ENCODE measurements around the gene OR2T6. TPM values are rescaled to one million over a fixed set of nuclear protein-coding genes. Genes with fewer than 3 reads are reported as not detected.

OR2T6 gene, protein sequence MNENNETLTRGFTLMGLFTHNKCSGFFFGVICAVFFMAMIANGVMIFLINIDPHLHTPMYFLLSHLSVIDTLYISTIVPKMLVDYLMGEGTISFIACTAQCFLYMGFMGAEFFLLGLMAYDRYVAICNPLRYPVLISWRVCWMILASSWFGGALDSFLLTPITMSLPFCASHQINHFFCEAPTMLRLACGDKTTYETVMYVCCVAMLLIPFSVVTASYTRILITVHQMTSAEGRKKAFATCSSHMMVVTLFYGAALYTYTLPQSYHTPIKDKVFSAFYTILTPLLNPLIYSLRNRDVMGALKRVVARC
- not detected for total RNA-seq

DNA sequence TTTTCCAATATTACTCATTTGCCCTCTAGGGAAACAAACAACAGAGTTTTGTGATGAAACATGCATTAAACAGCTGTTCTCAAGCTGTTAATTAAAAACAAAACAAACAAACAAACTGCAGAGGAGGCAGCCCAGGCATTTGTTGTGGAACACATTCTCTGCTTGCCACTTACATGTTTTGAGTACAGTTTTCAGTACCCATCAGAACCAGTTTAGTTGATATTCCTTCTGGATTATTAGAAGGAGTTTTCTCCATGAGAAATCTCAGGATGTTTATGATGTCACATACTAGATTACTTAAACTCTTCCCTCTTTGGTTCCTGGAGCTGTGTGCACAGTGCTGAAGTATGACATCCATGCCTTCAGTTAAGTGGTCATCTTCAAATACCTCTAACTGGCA lies at the start of gene OR2T6:
Gene OR2T6 (plus strand): TSS at position 301 of the 400 bp plus-strand sequence. CDS start 11,863 bp downstream, outside the sequence.
- Mint-ChIP-seq H3K36me3 (ENCODE audit: insufficient read depth) (no peaks in the 10 kb centered on the region), H3K27me3 (ENCODE audit: low read depth) (peaks cover 1% of the 10 kb centered on the region), H3K4me1 (ENCODE audit: low read depth) (peaks cover 12% of the 10 kb centered on the region)

DNA sequence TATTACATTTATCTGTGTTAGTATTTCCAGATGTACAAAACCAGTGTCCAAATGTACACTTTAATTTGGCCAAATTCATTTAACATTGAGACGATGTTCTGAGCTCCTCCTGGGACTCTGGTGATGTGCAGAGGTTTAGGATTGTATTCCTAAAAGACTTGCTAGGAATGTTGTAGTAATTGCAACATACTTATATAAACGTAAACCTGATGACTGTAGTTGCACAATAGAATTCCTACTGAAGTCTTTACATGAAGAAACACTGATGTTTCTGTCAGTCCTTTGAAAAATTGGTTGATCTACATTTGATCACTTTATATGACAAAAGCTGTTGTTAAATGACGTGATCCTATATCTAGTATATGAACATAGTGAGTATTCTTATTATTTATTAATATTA lies 32.1 kb upstream of the OR2T6 start:
- ATAC-seq (no peak), DNase-seq (no peak)
- no peak overlapping the region for H3K4me3 Mint-ChIP-seq
- H3K27me3 Mint-ChIP-seq (ENCODE audit: low read depth): no peaks in the 10 kb centered on the region
- H3K4me1 Mint-ChIP-seq (ENCODE audit: low read depth): no peaks in the 10 kb centered on the region
- no peaks in the 10 kb centered on the region for H3K9me3 Mint-ChIP-seq
- no peaks in the 10 kb centered on the region for H3K36me3 Mint-ChIP-seq (ENCODE audit: insufficient read depth)

More for the DNA sequence above, at the start of gene OR2T6:
- Mint-ChIP-seq H3K4me3 (no peak within 1 kb of the TSS), H3K9me3 (no peaks in the 10 kb centered on the region)
- no peak for ATAC-seq
- no peak for DNase-seq

DNA sequence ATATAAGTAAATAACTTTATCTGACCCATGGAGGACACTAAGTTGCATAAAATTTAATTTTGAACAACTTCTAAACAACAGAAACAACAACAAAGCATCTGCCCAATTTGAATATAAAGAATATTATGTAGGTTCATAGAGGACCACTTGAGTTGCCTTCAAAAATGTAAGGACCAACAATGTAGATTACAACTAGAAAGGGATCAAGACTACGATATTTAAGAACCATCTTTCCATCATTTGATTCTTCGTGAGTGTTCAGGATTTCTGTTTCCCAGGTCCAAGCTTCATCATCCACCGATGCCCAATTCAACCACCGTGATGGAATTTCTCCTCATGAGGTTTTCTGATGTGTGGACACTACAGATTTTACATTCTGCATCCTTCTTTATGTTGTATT lies 27.1 kb upstream of the OR2T6 start, which contains the start of gene OR14C36:
Gene OR14C36 (plus strand): TSS at position 301 of the 400 bp plus-strand sequence. CDS start 0 bp downstream, at position 301.
- Mint-ChIP-seq H3K4me3 (no peak within 1 kb of the TSS), H3K27me3 (ENCODE audit: low read depth) (peaks cover 13% of the 10 kb centered on the region), H3K36me3 (ENCODE audit: insufficient read depth) (no peaks in the 10 kb centered on the region), H3K9me3 (no peaks in the 10 kb centered on the region), H3K4me1 (ENCODE audit: low read depth) (no peaks in the 10 kb centered on the region)
- DNase-seq: no peak
- no peak for ATAC-seq

DNA sequence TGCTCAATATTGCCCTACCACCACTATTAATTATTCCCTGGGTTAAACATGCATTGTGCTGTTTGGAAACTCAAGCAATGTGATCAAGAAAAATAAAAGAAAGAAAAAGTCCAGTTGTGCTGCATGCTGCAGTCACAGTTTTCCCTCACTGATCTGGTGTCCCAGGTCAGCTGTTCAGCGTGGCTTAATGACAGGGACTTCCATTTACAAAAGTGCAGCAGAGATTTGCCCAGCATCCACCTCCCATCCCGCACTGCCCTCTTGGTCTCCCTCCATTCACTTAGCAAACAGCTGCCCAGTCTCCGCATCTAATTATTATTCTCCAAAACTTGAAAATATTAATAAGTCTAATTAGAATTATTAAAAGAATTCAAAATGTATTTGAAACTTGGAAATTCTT lies 16.1 kb upstream of the OR2T6 start:
- H3K36me3 Mint-ChIP-seq (ENCODE audit: insufficient read depth): no peaks in the 10 kb centered on the region
- no peak overlapping the region for H3K4me3 Mint-ChIP-seq
- no peaks in the 10 kb centered on the region for H3K4me1 Mint-ChIP-seq (ENCODE audit: low read depth)

DNA sequence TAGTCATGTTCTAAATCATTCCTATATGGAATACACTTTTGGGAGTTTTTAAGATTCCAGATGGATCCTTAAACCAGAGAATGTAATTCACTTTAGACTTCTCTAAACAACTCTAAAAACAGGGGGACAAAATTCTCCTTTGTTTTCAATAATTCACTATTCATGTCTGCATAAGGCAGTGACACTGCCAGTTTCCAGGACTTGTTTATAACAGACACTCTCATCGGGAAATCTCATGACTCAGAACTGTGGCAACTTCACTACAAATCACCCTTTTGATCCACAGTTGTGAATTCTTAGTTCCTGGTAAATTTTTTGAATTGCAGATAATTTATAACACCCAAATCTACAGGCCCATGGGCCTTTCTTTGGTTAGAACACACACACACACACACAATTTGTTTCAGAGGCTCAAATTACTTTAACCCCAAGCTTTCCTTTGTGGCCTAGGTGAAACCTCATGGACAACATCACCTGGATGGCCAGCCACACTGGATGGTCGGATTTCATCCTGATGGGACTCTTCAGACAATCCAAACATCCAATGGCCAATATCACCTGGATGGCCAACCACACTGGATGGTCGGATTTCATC lies 14.3 kb upstream of the OR2T6 start, which contains the start of gene OR2T4:
Gene OR2T4 (plus strand): TSS at position 545 of the 595 bp plus-strand sequence. CDS start 0 bp downstream, at position 545.
- ATAC-seq (no peak), DNase-seq (no peak)
- H3K9me3 Mint-ChIP-seq: no peaks in the 10 kb centered on the region
- no peaks in the 10 kb centered on the region for H3K36me3 Mint-ChIP-seq (ENCODE audit: insufficient read depth)
- H3K4me3 Mint-ChIP-seq: no peak within 1 kb of the TSS
- no peaks in the 10 kb centered on the region for H3K4me1 Mint-ChIP-seq (ENCODE audit: low read depth)
- H3K27me3 Mint-ChIP-seq (ENCODE audit: low read depth): peaks cover 11% of the 10 kb centered on the region

More for the DNA sequence above, 16.1 kb upstream of the OR2T6 start:
- peaks cover 8% of the 10 kb centered on the region for H3K27me3 Mint-ChIP-seq (ENCODE audit: low read depth)
- no peaks in the 10 kb centered on the region for H3K9me3 Mint-ChIP-seq
- DNase-seq: no peak
- no peak for ATAC-seq

DNA sequence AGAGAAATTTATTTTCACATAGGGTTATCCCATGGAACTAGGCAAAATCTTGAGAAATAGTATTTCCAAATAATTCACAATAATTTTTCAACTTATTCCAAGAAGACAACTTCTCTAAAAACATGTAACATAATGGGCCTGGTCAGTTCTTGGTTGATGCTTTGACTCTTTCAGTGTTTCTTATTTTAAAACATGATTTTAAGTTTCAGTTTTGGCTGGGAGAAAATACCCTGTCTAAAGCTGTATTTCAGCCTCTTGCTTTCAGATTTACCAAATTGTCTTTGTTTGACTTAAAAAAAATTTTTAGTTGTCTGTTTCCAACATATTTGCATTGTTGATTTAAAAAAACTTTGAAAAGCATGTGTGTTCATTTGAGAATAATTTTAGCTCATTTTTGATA lies 8.9 kb upstream of the OR2T6 start:
- no peaks in the 10 kb centered on the region for H3K36me3 Mint-ChIP-seq (ENCODE audit: insufficient read depth)
- no peak for DNase-seq
- H3K4me1 Mint-ChIP-seq (ENCODE audit: low read depth): no peaks in the 10 kb centered on the region
- no peaks in the 10 kb centered on the region for H3K9me3 Mint-ChIP-seq
- peaks cover 12% of the 10 kb centered on the region for H3K27me3 Mint-ChIP-seq (ENCODE audit: low read depth)
- ATAC-seq: no peak
- no peak overlapping the region for H3K4me3 Mint-ChIP-seq

DNA sequence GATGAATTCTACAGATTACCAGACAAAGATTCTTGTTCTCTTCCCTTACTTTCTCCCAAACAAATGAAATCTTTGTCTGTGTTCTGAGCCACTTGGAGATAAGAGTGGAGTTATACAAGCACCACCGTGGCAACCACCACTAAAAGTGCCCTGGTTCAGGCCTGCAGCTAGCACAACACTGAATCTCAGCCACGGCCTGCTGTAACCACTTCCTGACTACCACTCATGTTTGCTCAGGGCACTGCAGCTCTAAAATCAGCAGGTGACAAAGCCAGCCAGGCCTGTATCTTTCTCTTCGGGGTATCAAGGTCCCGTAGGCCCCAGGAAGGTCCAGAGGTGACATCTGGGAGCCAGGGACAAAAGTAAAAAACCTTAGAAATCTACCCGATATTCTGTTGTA lies 3.2 kb upstream of the OR2T6 start:
- Mint-ChIP-seq H3K9me3 (no peaks in the 10 kb centered on the region), H3K36me3 (ENCODE audit: insufficient read depth) (no peaks in the 10 kb centered on the region), H3K4me1 (ENCODE audit: low read depth) (peaks cover 12% of the 10 kb centered on the region), H3K27me3 (ENCODE audit: low read depth) (peaks cover 1% of the 10 kb centered on the region), H3K4me3 (no peak overlapping the region)
- ATAC-seq (no peak), DNase-seq (no peak)

DNA sequence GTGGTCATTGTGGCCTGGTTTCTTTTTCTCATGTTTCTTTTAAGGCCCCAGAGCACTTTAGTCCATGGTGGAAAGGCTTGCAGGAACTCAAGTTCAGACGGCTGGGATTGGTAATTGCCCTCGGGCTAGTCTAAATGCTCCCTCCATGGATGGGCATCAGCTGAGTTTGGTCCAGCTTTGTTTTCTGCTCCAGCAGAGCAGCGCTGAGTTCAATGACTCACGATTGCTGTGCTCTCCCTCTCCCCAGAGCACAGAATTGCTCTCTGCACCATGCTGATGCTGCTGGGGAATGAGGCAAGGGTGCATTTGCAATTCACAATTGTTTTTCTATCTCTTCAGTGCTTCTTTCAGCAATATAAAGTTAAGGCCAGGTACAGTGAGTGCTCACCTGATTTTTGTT lies 1.8 kb upstream of the OR2T6 start:
- H3K9me3 Mint-ChIP-seq: no peaks in the 10 kb centered on the region
- DNase-seq: no peak
- no peaks in the 10 kb centered on the region for H3K36me3 Mint-ChIP-seq (ENCODE audit: insufficient read depth)
- no peak overlapping the region for H3K4me3 Mint-ChIP-seq
- H3K4me1 Mint-ChIP-seq (ENCODE audit: low read depth): peaks cover 12% of the 10 kb centered on the region
- ATAC-seq: no peak
- H3K27me3 Mint-ChIP-seq (ENCODE audit: low read depth): peaks cover 1% of the 10 kb centered on the region

DNA sequence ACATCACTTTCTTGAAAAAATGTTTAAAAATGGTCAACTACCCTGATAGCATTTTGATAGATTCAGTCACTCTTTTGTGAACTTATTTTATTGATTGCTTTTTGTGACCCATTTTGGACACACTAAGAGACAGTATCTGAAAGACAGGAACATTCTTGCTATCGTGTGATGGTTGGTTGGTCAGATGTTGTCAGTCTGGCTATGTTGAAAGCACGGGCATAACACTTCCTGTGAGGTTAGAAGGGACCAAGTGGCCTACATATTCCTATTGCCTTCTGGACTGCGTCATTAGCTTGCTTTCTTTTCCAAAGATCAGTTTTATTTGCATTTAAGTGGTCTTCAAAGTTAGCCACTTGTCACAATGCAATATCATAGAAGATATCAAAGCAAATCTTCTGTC lies 1.4 kb downstream of the OR2T6 start:
- H3K4me1 Mint-ChIP-seq (ENCODE audit: low read depth): peaks cover 10% of the 10 kb centered on the region
- H3K36me3 Mint-ChIP-seq (ENCODE audit: insufficient read depth): no peaks in the 10 kb centered on the region
- no peak for ATAC-seq
- H3K4me3 Mint-ChIP-seq: no peak overlapping the region
- no peaks in the 10 kb centered on the region for H3K27me3 Mint-ChIP-seq (ENCODE audit: low read depth)
- H3K9me3 Mint-ChIP-seq: no peaks in the 10 kb centered on the region
- no peak for DNase-seq

DNA sequence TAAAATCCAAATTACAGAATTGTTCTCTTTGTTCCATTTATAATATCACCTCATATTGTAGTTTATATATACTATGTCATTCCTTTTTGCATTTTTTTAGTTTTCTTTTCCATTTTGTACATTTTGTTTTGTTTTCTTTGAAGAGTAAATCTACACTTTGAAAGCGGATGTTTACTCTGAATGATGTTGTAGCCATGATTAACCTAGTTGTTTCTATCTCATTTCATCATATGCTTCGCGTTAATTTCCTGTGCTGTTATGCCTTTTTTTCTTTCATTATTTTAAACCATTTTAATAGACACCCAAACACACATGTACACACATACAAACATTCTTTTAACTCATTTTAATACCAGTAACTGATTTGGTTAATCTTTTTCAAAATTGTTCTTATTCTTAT lies 5.3 kb downstream of the OR2T6 start:
- no peak for ATAC-seq
- H3K27me3 Mint-ChIP-seq (ENCODE audit: low read depth): peaks cover 2% of the 10 kb centered on the region
- no peak overlapping the region for H3K4me3 Mint-ChIP-seq
- H3K36me3 Mint-ChIP-seq (ENCODE audit: insufficient read depth): no peaks in the 10 kb centered on the region
- H3K9me3 Mint-ChIP-seq: no peaks in the 10 kb centered on the region
- no peak for DNase-seq
- H3K4me1 Mint-ChIP-seq (ENCODE audit: low read depth): no peaks in the 10 kb centered on the region

DNA sequence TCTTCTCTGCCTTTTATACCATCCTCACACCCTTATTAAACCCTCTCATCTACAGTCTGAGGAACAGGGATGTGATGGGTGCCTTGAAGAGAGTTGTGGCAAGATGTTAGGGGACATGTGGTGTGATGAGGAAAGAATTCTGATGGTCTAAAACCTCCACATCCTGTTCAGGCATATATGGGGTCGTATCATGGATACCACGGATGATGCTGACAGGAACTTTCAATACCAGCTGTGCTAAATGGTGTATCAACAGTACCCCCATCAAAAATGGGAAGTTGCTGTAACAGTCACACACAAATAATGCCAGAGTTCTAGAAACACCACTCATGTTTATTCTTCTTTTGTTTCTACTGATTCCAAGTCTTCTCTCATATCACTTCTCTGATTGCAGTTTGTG lies 12.9 kb downstream of the OR2T6 start:
- H3K9me3 Mint-ChIP-seq: no peaks in the 10 kb centered on the region
- H3K27me3 Mint-ChIP-seq (ENCODE audit: low read depth): peaks cover 7% of the 10 kb centered on the region
- H3K36me3 Mint-ChIP-seq (ENCODE audit: insufficient read depth): no peaks in the 10 kb centered on the region
- H3K4me3 Mint-ChIP-seq: no peak overlapping the region
- DNase-seq (no peak), ATAC-seq (no peak)
- no peaks in the 10 kb centered on the region for H3K4me1 Mint-ChIP-seq (ENCODE audit: low read depth)

DNA sequence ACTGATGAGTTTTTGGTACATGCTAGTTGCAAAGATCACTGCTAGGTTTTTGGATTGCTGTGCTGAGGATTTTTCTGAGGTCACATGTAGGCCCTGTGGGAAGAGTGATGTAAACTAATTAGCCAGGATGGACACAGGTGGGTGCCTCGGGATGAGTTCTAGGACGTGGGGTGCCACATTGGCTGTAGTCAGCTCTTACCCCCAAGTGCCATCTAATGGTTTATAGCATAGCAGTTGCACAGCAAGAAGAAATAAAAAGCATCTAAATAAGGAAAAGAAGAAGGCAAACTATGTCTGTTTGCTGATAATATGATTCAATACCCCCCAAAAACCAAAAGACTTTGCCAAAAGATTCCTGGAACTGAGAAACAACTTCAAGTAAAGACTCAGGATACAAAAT lies 17.5 kb downstream of the OR2T6 start:
- Mint-ChIP-seq H3K9me3 (no peaks in the 10 kb centered on the region), H3K27me3 (ENCODE audit: low read depth) (peaks cover 12% of the 10 kb centered on the region), H3K4me3 (no peak overlapping the region), H3K36me3 (ENCODE audit: insufficient read depth) (no peaks in the 10 kb centered on the region), H3K4me1 (ENCODE audit: low read depth) (no peaks in the 10 kb centered on the region)
- DNase-seq: no peak
- ATAC-seq: no peak

DNA sequence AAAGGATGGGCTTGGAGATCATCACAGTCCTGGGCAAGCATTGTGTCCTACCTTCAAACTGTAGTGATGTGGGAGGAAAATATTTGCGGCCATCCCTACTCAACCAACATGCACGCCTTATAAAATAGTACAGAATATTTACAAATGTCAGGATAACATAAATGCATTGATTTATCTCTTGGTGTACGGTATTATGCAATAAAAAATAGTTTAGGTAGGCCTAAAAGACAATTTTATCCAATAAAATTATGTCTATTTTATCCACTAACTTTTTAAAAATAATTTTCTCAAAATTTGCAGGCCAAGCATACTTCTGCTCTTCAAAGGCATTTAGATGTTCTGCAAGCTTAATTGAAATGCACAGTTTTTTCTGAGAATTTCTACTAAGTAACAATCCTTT lies 27.2 kb downstream of the OR2T6 start, which contains the start of gene OR2T1:
Gene OR2T1 (plus strand): TSS at position 301 of the 400 bp plus-strand sequence. CDS start 3,100 bp downstream, outside the sequence.
- Mint-ChIP-seq H3K36me3 (ENCODE audit: insufficient read depth) (no peaks in the 10 kb centered on the region), H3K9me3 (peaks cover 3% of the 10 kb centered on the region), H3K4me1 (ENCODE audit: low read depth) (no peaks in the 10 kb centered on the region), H3K4me3 (no peak within 1 kb of the TSS), H3K27me3 (ENCODE audit: low read depth) (no peaks in the 10 kb centered on the region)
- no peak for DNase-seq
- no peak for ATAC-seq

DNA sequence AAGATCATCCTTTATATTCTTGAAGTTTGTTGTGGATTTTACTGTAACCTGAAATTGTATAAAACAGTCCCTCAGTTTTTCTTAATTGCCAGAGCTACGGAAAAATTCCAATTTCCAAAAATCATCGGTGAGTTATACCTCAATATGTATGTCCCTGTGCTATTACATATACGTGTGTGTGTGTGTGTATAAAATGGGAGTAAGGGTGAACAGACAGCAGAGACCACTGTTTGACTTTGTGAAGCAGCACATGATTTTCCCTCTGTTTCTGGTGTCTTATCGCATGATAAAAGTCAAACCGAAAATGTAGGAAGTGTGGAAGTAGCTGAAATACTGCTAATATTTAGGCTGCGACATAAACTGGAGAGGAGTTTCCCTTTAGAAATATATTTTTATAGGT lies 28.5 kb downstream of the OR2T6 start:
- DNase-seq (no peak), ATAC-seq (no peak)
- Mint-ChIP-seq H3K27me3 (ENCODE audit: low read depth) (no peaks in the 10 kb centered on the region), H3K4me3 (no peak overlapping the region), H3K36me3 (ENCODE audit: insufficient read depth) (no peaks in the 10 kb centered on the region), H3K4me1 (ENCODE audit: low read depth) (no peaks in the 10 kb centered on the region), H3K9me3 (peaks cover 3% of the 10 kb centered on the region)
